Loucy (cell line): ENCODE measurements around the gene KYNU.

Experiments used
- H2AFZ ChIP-seq: fragments of 200-600 bp; sonication (generic); 2 replicates; pipeline ENCODE4 v1.6.0; 2016; ENCODE audit warnings: antibody characterized with exemption, mild to moderate bottlenecking, low read length, moderate library complexity
- H3F3A ChIP-seq: fragments of 200-600 bp; 2 replicates; pipeline ENCODE4 v1.6.0; 2016; ENCODE audit warnings: antibody characterized with exemption, low read depth, mild to moderate bottlenecking
- H3K27me3 ChIP-seq: fragments of 200-600 bp; sonication (generic); 2 replicates; pipeline ENCODE4 v1.6.1; 2014; ENCODE audit warnings: low read length, mild to moderate bottlenecking; ENCODE audit not compliant: insufficient read depth, poor library complexity, severe bottlenecking
- H3K36me3 ChIP-seq: fragments of 200-600 bp; sonication (generic); 2 replicates; pipeline ENCODE4 v1.6.1; 2016; ENCODE audit warnings: low read length; ENCODE audit not compliant: insufficient read depth
- H3K4me1 ChIP-seq: fragments of 200-600 bp; sonication (generic); 2 replicates; pipeline ENCODE4 v1.5.1; 2014; ENCODE audit warnings: low read length, mild to moderate bottlenecking; ENCODE audit not compliant: insufficient read depth, poor library complexity, severe bottlenecking
- H3K4me2 ChIP-seq: fragments of 200-600 bp; sonication (generic); 2 replicates; pipeline ENCODE4 v1.6.0; 2014; ENCODE audit warnings: antibody characterized with exemption, low read length, low read depth, mild to moderate bottlenecking; ENCODE audit not compliant: poor library complexity, severe bottlenecking
- H3K4me3 ChIP-seq: fragments of 200-600 bp; sonication (generic); 2 replicates; pipeline ENCODE4 v1.5.1; 2014; ENCODE audit warnings: low read length, mild to moderate bottlenecking, mixed read lengths; ENCODE audit not compliant: poor library complexity, severe bottlenecking
- H3K79me2 ChIP-seq: fragments of 200-600 bp; sonication (generic); 2 replicates; pipeline ENCODE4 v1.6.1; 2014; ENCODE audit warnings: low read length; ENCODE audit not compliant: insufficient read depth
- H3K9ac ChIP-seq: fragments of 200-600 bp; sonication (generic); 2 replicates; pipeline ENCODE4 v1.6.0; 2014; ENCODE audit warnings: mild to moderate bottlenecking, low read depth, low read length, moderate library complexity; ENCODE audit not compliant: poor library complexity, severe bottlenecking
- H3K9me2 ChIP-seq: fragments of 200-600 bp; sonication (generic); replicated peaks from 2 replicates; pipeline ENCODE4 v1.6.1; 2016; ENCODE audit warnings: low read depth, low read length, mixed read lengths
- H3K9me3 ChIP-seq: fragments of 200-600 bp; sonication (generic); 2 replicates; pipeline ENCODE4 v1.6.1; 2014; ENCODE audit warnings: mild to moderate bottlenecking, antibody characterized with exemption, low read length, low read depth; ENCODE audit not compliant: insufficient read depth
- H4K20me1 ChIP-seq: fragments of 200-600 bp; sonication (generic); 2 replicates; pipeline ENCODE4 v1.6.0; 2014; ENCODE audit warnings: antibody characterized with exemption, low read length, mild to moderate bottlenecking; ENCODE audit not compliant: insufficient read depth, poor library complexity, severe bottlenecking
- CTCF ChIP-seq: fragments of 200-600 bp; sonication (generic); conservative IDR thresholded peaks from 2 replicates; pipeline ENCODE4 v1.5.1; 2014; ENCODE audit warnings: mild to moderate bottlenecking, antibody characterized with exemption, low read length
- EZH2phosphoT487 ChIP-seq: fragments of 200-600 bp; IDR thresholded peaks from 2 replicates; pipeline ENCODE4 v1.6.1; 2018; ENCODE audit warnings: antibody characterized with exemption, mild to moderate bottlenecking, moderate library complexity, borderline replicate concordance

The KYNU gene

GRCh38 chr2:143000599-143000998, 123.1 kb downstream of the KYNU start:
- TF ChIP-seq EZH2phosphoT487 (no peak), CTCF (no peak)
- Histone ChIP-seq H3K79me2 (no peaks in the 10 kb centered on the region), H3K9me3 (no peaks in the 10 kb centered on the region), H3K4me3 (no peak overlapping the region), H3F3A (no peaks in the 10 kb centered on the region), H3K4me2 (no peak overlapping the region), H3K4me1 (no peaks in the 10 kb centered on the region), H3K36me3 (no peaks in the 10 kb centered on the region), H3K9me2 (no peaks in the 10 kb centered on the region), H4K20me1 (no peaks in the 10 kb centered on the region), H3K9ac (no peak overlapping the region), H2AFZ (no peak overlapping the region), H3K27me3 (no peaks in the 10 kb centered on the region)

- H3K79me2 ChIP-seq: no peaks in the 10 kb centered on the region
- no peak overlapping the region for H3K4me2 ChIP-seq
- no peaks in the 10 kb centered on the region for H4K20me1 ChIP-seq
- no peaks in the 10 kb centered on the region for H3F3A ChIP-seq
- no peak overlapping the region for H3K4me3 ChIP-seq
- H3K9me3 ChIP-seq: no peaks in the 10 kb centered on the region
- no peaks in the 10 kb centered on the region for H3K9me2 ChIP-seq
- no peak overlapping the region for H2AFZ ChIP-seq
- no peaks in the 10 kb centered on the region for H3K36me3 ChIP-seq
- H3K27me3 ChIP-seq: no peaks in the 10 kb centered on the region
- no peak overlapping the region for H3K9ac ChIP-seq
- TF ChIP-seq EZH2phosphoT487 (no peak), CTCF (no peak)
- no peaks in the 10 kb centered on the region for H3K4me1 ChIP-seq
Observed at GRCh38 chr2:143001501-143001900, 124.0 kb downstream of the KYNU start.

- Histone ChIP-seq H3K4me3 (no peak overlapping the region), H3K9me2 (no peaks in the 10 kb centered on the region), H3K9ac (no peak overlapping the region), H3K27me3 (no peaks in the 10 kb centered on the region), H4K20me1 (no peaks in the 10 kb centered on the region), H3F3A (no peaks in the 10 kb centered on the region), H3K4me1 (no peaks in the 10 kb centered on the region), H3K36me3 (no peaks in the 10 kb centered on the region), H3K4me2 (no peak overlapping the region), H3K79me2 (no peaks in the 10 kb centered on the region), H3K9me3 (no peaks in the 10 kb centered on the region), H2AFZ (no peak overlapping the region)
- TF ChIP-seq EZH2phosphoT487: no peak
- no peak for TF ChIP-seq CTCF
Observed at GRCh38 chr2:143015656-143016055, 138.2 kb downstream of the KYNU start.
